LHCN-M2 (cell line): Measurements from ENCODE around the gene C10orf88. TPM values are rescaled to one million over a fixed set of nuclear protein-coding genes. Genes with fewer than 3 reads are reported as not detected.

ENCODE experiments used
- DNase-seq: peaks from one replicate; pipeline ENCODE4 v3.0.0-alpha.2; 2012; ENCODE audit warnings: low read depth
- polyA plus RNA-seq: library from polyadenylated mRNA; unstranded; fragments of >200 nt; gene quantifications from one replicate; pipeline ENCODE4 v1.2.1, GENCODE V29; 2012; ENCODE audit warnings: missing spikeins
- total RNA-seq: library from RNA; depleted of rRNA; stranded (reverse); fragments of >200 nt; gene quantifications from 2 replicates; pipeline ENCODE4 v1.2.3, GENCODE V29; 2014; rRNA removed

C10orf88 gene, protein sequence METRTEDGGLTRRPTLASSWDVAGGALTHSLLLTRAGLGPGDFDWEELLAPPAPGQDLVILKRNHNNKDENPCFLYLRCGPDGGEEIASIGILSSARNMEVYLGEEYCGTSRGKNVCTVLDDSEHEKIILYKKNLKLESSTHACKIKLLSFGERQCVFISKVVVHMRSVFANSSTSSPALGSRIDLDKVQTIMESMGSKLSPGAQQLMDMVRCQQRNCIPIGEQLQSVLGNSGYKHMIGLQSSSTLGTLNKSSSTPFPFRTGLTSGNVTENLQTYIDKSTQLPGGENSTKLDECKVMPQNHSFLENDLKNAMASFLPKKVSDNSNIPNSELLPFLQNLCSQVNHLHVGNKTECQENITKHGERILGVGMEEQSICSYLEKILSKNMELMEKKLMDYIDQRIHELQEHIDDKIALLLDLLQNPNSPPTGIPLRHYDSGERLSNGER
- 13.4 and 16.9 TPM in 2 replicates for total RNA-seq
- polyA plus RNA-seq, result 6.6 TPM

DNA sequence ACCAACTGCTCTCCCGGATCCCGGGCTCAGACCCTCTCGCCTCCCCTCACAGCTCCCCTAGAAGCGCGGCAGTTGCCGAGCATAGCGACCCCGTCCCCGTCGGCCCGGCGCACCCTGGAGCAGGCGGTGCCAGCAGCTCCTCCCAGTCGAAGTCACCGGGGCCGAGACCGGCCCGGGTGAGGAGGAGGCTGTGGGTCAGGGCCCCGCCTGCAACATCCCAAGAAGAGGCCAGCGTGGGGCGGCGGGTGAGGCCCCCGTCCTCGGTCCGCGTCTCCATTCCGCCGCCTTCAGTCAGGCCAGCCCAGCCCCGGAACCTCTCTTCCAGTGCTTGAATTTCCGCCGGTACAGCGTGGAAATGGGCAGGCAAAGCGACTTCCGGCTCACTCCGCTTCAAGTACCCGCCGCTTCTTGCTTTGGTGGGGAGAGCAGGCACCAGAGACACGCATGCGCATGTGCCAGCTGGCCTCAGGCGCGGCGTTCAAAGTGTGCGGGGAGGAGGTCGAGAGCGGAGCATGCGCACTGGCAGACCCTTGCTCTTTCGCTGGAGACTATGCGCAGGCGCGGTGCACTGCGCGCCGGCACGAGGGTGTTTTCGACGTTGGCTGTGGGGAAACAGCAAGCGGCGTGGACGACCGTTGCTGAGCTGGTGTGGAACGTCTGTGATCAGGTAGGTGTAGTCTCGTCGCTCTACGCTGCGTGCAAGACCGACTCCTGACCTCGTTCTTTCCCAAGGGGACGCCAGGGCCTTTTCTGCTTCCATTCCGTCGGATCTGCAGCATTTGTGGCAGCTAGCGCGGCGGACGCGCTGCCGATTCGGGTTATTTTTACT lies at the start of gene C10orf88:
Gene C10orf88, minus strand, starts transcription at position 326 of the 829 bp plus-strand sequence. Its CDS starts 49 bp downstream, at position 277.
- DNase-seq, result peak; percentile 98

DNA sequence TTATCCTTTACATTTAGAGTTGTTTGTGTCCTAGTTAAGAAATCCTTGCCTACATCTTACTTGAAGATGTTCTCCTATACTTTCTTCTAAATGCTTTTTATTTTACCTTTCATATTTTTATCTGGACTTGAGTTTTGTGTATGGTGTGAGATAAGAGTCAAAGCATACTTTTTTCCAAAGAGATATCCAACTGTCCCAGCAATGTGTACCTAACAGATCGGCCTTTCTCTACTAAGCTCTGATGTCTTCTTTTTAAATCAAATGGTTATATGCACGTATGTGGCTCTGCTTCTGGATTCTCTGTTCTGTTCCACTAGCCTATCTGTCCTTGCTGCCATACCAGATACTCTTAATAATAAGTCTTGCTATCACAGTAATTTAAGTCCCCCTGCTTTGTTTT lies 47.3 kb upstream of the C10orf88 start:
- no peak for DNase-seq

DNA sequence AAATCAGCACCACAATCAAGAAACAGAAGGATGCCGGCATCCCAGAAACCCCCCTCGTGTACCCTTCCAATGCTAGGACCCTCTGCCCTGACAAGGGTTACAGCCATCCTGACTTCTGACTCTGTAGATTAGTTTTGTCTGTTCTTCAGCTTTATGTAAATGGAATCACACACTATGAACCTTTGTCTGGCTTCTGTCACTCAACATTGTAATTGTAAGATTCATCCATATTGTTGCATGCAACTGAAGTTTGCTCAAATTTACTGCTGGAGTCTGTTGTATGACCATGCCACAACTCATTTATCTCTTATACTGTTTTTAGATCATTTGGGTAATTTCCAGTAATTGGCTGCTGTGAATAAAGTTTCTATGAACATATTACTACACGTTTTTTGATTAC lies 46.1 kb upstream of the C10orf88 start:
- no peak for DNase-seq

DNA sequence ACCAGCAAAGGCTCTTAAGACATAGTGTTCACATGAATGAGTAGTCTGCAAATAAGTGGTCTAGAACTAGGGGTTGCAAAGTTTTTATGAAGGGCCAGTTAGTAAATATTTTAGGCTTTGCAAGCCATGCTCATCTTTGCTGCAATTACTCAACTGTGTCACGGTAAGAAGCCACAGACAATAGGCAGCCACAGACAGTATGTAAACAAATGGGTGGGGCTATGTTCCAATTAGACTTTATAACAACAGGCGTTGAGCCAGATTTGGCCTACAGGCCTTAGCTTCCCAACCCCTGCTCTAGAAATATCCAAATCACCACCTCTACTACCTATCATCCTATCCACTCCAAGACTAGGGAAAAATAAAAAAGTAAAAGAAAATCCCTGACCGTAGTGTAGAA lies 45.3 kb upstream of the C10orf88 start:
- no peak for DNase-seq

DNA sequence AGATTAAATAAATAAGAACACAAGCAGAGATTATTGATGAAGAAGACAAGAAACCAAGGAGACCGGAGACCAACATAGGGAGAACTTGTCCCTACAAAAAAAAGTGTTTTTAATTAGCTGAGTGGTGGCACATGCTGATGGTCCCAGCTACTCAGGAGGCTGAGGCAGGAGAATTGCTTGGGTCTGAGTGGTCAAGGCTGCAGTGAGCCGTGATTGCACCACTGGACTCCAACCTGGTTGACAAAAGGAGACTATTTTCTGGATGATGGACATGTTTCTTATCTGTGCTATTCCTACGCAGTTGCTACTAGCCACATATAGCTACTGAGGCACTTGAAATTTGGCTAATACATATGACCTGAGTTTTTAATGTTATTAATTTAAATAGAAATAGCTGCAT lies 44.9 kb upstream of the C10orf88 start:
- no peak for DNase-seq

DNA sequence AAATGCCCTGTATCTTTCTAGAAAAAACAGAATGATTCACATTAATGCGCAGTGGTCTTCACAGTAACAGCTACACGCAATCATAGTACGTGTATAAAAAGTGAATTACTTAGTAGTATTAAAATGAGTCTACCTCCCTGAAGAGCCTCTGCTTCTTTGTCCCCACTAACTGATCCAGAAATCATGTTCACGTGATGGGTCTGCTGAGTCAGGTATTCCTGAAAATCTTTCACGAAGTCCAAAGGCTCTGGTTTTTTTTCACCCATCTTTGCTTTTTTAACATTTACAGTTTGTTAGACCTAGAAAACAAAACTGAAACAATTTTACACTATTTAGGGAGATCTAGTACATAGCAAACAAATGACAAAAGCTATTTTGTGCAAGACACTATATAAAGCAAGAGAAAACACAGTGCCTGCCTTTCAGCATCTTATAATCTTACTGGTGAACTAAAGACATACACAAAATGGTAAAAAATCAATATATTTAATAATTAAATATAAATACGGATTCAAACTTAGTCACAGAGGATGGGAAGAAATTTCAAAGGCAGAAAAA lies 44.4 kb upstream of the C10orf88 start:
- no peak for DNase-seq

DNA sequence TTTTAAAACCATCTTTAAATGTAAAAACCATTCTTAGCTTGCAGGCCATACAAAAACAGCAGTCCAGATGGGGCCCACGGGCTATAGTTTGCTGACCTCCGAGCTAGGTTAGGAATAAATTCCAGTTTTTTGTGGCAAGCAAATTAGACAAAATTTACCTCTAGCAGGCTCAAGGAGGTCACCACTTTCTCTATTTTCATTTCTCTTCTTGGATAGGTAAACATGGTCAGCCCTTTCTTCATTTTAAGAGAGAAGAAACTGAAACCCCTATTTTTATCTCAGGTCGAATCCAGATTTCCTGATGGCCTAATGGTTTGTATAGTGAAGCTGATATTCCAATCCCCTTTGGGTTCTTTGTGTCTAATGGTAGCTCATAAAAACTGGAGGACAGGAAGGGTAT lies 43.8 kb upstream of the C10orf88 start:
- DNase-seq, result no peak

DNA sequence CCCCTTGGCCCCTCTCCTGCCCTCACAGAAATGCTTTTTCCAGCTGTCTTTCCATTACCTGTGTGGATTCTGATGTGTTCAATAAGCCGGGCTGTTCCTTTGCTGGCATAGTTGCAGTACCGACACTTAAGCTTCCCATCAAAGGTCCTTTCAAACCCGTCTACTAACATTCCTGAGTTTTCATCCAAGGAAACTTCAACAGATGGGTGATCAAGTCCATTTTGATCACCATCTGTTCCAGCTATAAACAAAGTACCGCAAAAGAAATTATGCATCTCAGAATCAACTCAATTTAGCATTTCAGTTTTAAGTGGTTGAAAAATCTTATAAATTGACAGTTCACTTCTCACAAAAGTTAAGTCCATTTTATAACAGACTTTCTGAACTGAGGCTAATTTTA lies 41.9 kb upstream of the C10orf88 start:
- DNase-seq, result no peak

DNA sequence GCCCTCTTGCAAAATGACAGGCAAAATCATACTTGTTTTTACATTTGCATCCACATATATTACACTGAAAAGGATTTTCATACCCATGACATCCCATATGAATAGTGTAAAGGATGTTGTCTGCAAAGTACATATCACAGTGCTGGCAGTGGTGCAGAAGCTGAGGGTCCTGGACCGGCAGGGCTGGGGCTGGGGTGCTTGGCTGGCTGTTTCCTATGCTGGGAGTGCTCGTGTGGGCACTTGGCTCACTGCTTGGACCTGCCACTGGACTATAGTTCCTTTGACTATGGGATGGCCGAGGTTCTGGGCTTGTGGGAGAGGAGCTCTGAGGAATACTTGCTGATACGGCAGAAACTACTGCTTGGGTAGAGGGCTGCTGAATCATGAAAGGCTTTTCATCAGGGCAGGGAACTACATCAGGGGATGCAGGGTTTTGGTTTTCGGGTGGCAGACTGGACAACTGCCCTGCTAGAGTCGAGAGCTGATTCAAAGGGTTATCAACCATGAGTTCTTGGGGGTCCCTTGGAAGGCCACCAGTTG lies 39.8 kb upstream of the C10orf88 start:
- DNase-seq, result no peak

DNA sequence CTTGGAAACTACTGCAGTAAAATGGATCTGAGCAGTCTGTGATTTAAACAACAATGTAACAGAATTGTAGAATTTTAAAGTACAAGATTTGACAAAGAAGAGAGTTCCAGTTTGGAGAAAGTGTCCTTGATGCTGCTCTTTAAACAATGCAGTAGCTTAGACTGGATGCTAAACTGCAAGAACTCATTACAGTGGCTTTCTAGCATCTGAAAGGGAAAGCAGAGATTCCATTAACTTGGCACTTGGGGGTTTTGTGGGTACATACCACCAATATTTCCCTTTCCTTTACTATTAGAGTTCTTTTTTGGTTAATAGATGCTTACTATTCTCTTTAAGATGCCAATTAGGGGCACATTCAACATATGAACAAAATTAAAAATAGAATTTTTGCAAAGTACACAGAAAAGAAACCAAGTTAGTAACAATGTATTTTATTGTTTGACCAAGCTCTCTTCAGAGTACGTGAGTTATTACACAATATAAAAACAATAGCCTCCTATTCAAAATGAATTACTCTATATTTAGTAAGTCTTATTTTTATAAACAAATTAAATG lies 38.1 kb upstream of the C10orf88 start:
- DNase-seq, result no peak

DNA sequence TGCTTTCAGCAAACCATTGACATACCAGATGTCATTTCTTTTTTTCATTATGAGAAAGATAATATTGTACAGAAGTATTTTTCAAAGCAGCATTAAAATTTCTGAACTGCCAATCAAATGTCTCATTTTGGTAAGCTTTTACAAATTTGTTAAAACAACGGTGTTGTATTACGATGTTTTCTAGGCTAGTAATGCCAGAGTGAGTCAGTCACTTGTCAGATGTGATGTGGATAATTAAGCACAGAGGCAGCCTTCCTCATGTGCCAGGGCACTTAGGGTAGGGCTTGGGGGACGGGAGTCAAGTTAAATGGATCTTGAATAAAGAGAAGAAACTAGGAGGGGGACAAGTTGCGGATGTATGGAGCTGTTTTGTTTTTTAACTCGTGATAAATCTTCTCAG lies 36.3 kb upstream of the C10orf88 start:
- no peak for DNase-seq

DNA sequence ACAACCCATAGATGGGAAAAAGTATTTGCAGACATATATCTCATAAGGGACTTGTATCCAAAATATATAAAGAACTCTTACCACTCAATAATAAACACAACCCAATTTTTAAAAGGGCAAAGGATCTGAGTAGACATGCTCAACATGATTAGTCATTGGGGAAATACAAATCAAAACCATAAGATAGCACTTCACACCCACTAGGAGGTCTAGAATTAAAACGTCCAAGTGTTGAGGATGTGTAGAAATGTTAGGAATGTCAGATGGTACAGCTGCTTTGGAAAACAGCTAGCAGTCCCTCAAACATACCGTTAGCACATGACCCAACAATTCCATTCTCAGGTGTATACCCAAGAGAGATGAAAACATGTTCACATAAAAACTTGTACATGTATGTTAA lies 34.5 kb upstream of the C10orf88 start:
- no peak for DNase-seq

DNA sequence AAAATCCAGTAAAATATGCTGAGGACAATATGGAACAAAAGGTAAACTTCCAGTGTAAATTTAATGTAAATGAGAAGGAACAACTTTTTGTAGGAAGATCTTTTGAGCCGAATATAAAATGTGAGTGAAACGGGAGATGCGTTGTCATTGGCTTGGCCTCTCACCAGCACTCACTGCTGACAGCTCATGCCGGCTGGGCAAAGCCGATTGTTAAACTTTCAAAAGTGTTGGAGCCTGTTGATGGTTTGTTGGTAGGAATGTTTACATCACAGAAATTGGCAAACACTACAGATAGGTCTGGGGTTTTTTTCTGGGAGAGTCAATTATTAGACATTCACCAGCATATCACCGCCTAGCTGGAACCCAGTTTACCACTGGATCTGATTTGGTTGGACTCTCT lies 32.3 kb upstream of the C10orf88 start:
- DNase-seq, result no peak

DNA sequence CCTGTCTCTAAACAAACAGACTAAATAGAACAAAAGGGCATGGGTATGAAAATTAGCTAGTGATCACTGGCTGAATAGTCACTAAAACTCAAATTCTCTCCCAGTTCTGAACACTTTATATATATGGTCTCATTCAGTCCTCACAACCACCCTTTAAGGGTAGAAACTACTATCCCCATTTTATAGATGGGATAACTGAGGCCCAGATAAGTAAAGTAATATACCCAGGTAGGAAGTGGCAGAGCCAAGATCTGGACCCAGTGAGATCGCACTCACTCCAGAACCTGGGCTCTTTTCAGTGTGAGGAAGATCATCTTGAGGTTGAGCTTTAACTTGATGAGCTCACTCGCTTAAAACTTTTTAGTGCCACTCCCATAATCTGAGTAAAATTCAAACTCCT lies 30.7 kb upstream of the C10orf88 start:
- DNase-seq, result no peak

DNA sequence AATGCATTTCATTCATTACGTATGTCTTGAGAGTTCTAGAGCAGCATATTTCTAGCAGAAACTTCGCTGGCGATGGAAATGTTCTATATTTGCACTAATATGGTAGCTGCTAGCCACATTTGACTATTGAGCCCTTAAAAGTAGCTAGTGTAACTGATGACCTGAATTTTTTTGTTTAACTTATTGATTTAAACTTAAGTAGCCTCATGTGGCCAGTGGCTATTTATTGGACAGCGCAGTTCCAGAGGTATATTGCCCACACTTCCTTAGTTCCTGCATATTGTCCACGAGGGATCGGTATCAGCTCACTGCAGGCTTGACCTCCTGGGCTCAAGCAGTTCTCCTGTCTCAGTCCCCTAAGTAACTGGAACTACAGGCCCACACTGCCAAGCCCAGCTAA lies 29.9 kb upstream of the C10orf88 start:
- DNase-seq, result no peak

DNA sequence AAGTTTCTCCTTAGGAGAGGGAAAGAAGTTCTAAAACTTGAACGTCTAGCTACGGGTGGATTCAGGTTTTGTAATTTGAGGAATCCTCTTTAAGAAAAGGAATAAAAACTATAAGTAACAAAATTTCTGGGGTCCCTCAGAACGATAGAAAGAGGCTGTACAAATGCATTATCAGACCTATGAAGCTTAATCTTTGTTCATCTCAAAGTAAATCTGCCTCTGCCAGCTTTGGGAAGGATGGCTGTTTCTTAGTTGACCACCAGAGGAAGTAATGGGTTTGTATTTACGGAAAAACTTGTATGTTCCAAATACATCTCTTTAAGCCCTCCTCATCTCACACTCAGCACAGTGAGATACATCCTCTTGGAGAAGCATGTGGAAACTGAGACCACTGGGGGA lies 27.0 kb upstream of the C10orf88 start:
- DNase-seq, result peak; percentile 60

DNA sequence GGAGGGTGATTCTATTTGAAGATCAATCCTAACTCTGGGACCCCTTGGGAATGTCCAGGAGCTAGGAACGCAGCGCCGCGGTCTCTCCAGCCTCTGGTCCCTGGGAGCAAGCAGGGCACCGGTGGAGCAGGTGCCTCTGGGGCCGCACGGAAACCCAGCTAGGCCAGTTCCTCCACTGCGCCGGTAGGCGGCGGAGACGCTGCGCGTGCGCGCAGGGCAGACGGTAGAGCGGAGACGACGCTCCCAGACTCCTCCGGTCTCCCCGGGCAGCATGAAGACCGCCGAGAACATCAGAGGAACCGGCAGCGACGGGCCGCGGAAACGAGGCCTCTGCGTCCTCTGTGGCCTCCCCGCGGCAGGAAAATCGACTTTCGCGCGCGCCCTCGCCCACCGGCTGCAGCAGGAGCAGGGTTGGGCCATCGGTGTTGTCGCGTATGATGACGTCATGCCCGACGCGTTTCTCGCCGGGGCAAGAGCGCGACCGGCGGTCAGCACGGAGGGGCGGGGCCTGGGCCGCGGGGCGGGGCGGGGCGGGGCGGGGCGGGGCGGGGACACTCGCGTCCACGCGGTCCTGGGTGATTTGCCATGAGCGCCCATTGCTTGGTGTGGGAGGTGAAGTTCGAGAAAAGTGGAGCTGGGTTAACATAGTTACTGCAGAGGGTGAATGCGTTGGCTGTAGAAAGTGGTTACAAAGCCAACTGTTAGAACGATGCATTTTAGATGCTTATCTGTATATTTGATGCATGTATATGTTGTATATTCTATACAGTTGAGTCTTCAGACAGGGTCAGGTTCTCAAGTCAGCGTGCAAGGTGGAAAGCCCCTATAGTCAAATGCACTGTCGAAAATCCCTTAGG lies 26.4 kb upstream of the C10orf88 start, which contains the start of gene PSTK:
Gene PSTK, plus strand, starts transcription at position 193 of the 857 bp plus-strand sequence. Its CDS starts 79 bp downstream, at position 272.
- DNase-seq, result peak; percentile 90

DNA sequence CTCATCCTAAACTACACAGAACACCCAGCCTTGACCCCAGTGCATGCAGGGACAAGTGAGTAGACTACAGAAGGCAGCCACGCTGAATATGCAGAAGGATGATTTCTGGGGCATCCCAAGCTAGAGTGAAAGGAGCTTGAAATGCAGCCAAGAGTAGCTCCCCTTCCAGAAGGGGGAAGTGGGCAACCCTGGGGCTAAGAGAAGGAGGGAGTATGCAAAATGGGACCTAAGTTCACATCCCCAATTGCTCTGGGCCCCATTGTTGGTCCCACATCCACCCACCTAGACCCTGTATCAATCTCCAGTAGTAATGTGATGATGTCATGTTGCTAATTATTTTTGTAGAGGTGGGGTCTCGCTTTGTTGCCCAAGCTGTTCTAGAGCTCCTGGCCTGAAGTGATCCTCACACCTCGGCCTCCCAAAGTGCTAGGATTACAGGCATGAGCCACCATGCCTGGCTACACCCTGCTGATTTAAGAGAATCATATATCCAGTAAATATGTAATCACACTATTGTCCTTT lies 20.6 kb upstream of the C10orf88 start:
- no peak for DNase-seq

DNA sequence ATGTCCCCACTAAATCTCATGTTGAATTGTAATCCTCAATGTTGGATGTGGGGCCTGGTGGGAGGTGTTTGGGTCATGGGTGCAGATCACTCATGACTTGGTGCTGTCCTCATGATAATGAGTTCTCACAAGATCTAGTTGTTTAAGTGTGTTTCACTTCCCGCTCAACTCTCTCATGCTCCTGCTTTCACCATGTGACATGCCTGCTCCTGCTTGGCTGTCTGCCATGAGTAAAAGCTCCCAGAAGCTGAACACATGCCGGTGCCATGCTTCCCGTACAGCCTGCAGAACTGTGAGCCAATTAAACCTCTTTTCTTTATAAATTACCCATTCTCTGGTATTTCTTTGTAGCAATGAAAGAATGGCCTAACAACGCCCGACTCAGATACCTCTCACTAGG lies 20.0 kb upstream of the C10orf88 start:
- no peak for DNase-seq

DNA sequence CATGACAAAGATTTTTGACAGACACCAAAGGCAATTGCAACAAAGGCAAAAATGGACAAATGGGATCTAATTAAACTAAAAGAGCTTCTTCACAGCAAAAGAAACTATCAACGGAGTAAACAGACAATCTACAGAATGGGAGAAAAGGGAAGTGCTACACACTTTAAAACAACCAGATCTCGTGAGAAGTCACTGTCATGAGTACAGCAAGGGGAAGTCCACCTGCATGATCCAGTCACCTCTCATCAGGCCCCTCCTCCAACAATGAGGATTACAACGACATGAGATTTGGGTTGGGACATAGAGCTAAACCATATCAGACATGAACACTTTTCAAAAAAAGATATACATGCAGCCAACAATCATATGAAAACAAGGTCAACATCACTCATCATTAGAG lies 14.7 kb upstream of the C10orf88 start:
- DNase-seq, result no peak
